Measurements from ENCODE around the gene PHLPP1.

The PHLPP1 gene

DNA sequence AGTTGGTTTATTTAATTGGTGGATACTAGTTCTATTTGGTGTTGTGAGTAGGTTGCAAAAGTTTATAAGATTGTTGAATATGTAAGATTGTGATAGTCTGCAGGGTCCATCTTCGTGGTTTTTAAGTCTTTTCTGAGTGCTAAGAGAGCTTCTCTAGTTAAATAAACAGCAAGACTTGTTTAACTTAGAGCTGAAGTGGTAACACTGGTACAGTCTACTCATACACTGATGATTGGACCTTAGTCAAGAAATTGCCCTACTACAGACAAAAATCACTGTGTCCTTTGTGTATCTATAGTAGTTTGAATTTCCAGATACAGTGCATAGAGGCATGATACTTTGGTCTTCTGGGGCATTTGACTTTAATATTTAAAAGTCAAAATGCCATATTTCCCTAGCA is 94.6 kb downstream of the PHLPP1 start:
- intact Hi-C loops (cut with DNase I; ENCODE audit: low total_unique reads), result no loop called here
- Histone ChIP-seq H3K27me3 (no peaks in the 10 kb centered on the region), H3K27ac (no peak overlapping the region), H3K36me3 (no peaks in the 10 kb centered on the region), H3K9me3 (no peaks in the 10 kb centered on the region), H3K4me1 (peaks cover 0 to 16% (median 1%) of the 10 kb centered on the region in 4 donors), H3K4me3 (no peak overlapping the region)
- TF ChIP-seq, protein P1, sequence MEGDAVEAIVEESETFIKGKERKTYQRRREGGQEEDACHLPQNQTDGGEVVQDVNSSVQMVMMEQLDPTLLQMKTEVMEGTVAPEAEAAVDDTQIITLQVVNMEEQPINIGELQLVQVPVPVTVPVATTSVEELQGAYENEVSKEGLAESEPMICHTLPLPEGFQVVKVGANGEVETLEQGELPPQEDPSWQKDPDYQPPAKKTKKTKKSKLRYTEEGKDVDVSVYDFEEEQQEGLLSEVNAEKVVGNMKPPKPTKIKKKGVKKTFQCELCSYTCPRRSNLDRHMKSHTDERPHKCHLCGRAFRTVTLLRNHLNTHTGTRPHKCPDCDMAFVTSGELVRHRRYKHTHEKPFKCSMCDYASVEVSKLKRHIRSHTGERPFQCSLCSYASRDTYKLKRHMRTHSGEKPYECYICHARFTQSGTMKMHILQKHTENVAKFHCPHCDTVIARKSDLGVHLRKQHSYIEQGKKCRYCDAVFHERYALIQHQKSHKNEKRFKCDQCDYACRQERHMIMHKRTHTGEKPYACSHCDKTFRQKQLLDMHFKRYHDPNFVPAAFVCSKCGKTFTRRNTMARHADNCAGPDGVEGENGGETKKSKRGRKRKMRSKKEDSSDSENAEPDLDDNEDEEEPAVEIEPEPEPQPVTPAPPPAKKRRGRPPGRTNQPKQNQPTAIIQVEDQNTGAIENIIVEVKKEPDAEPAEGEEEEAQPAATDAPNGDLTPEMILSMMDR (IDR thresholded peaks at IDR 0.05), result no peak
- DNase-seq, result no peak

DNA sequence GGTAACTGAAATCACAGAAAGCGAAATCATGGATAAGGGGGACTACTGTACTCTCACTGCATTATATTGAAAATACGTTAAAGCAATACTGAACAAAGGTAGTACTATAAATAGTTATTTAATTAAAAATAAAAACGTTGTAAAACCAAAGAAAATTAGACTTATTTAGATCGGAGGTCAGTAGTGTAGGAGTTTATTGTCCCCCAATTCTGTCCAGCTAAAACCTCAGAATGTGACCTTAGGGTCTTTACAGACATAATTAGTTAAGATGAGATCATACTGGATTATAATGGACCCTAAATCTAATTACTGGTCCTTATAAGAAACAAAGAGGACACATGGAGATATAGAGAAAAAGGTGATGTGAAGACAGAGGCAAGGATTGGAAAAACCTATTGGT is 95.3 kb downstream of the PHLPP1 start:
- no peaks in the 10 kb centered on the region for H3K27me3 ChIP-seq
- no peaks in the 10 kb centered on the region for H3K36me3 ChIP-seq
- intact Hi-C loops (cut with DNase I; ENCODE audit: low total_unique reads), result no loop called here
- no peak overlapping the region for H3K4me3 ChIP-seq
- no peaks in the 10 kb centered on the region for H3K9me3 ChIP-seq
- H3K4me1 ChIP-seq, result peaks cover 0 to 24% (median 1%) of the 10 kb centered on the region in 4 donors
- TF ChIP-seq, protein P1 (IDR thresholded peaks at IDR 0.05), result no peak
- DNase-seq, result no peak
- H3K27ac ChIP-seq, result no peak overlapping the region

DNA sequence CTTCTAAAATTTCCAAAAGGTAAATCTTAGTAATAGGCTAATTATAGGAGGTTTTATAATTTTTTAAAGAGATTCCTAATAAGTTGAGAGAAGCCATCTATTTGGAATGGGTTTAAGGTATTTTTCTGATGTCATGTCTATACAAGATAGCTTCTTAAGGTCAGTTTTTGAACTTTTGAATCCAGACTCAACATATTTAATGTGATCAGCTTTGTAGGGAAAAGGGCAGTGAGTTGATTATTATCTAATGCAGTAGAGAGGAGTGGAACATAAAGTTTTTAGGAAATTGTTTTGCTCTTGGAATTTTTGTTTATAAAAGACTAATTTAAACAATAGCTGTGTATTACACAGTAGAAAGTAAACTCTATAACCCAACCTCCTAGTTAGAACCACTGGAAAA is 96.3 kb downstream of the PHLPP1 start:
- Histone ChIP-seq H3K4me1 (peaks cover 0 to 24% (median 1%) of the 10 kb centered on the region in 4 donors), H3K4me3 (no peak overlapping the region), H3K27me3 (no peaks in the 10 kb centered on the region), H3K36me3 (no peaks in the 10 kb centered on the region), H3K27ac (no peak overlapping the region), H3K9me3 (no peaks in the 10 kb centered on the region)
- TF ChIP-seq, protein P1 (IDR thresholded peaks at IDR 0.05), result no peak
- intact Hi-C loops (cut with DNase I; ENCODE audit: low total_unique reads), result no loop called here
- no peak for DNase-seq

DNA sequence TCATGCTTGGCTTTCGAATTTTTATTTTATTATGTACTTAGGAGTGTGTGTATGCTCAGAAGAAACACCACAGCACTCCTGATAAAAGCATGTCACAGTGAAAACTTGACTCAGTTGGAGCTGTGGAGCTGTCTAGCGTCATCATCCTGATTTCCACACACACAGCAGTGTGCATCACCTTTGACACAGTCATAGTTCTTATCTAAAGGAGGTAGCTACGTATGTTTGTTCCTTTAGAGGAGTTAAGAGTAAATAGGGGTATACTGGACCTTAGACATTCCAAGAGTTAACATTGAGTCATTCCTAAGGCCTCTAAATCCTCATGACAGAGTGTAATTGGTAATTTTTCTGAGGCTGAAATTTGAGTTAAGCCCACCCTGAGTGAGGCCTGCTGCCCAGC is 96.9 kb downstream of the PHLPP1 start:
- Histone ChIP-seq H3K4me3 (no peak overlapping the region), H3K36me3 (no peaks in the 10 kb centered on the region), H3K27ac (no peak overlapping the region), H3K9me3 (no peaks in the 10 kb centered on the region), H3K4me1 (peaks cover 0 to 24% (median 1%) of the 10 kb centered on the region in 4 donors), H3K27me3 (no peaks in the 10 kb centered on the region)
- DNase-seq, result no peak
- intact Hi-C loops (cut with DNase I; ENCODE audit: low total_unique reads), result no loop called here
- TF ChIP-seq, protein P1 (IDR thresholded peaks at IDR 0.05), result no peak

DNA sequence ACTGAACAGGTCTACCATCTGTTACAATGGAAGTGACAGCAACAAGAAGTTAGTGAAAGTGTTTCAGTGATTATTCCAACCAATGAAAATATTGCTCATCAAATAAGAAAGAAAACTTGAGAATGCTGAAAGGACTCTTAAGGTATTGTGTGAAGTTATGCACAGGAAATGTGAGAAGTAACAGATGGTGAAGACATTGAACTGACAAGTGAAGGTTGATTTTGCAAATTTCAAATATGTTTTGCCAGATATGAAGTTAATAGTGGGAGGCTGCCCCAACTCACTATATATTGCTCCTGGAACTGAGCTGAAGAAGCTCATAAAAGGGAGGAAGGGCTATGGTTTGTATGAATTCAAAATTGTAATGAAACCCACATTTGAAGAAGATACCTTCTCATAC is 97.5 kb downstream of the PHLPP1 start:
- no peaks in the 10 kb centered on the region for H3K36me3 ChIP-seq
- no peak overlapping the region for H3K27ac ChIP-seq
- DNase-seq, result no peak
- peaks cover 0 to 21% (median 1%) of the 10 kb centered on the region in 4 donors for H3K4me1 ChIP-seq
- no peaks in the 10 kb centered on the region for H3K9me3 ChIP-seq
- intact Hi-C loops (cut with DNase I; ENCODE audit: low total_unique reads), result no loop called here
- H3K27me3 ChIP-seq, result no peaks in the 10 kb centered on the region
- no peak overlapping the region for H3K4me3 ChIP-seq
- TF ChIP-seq, protein P1 (IDR thresholded peaks at IDR 0.05), result no peak

DNA sequence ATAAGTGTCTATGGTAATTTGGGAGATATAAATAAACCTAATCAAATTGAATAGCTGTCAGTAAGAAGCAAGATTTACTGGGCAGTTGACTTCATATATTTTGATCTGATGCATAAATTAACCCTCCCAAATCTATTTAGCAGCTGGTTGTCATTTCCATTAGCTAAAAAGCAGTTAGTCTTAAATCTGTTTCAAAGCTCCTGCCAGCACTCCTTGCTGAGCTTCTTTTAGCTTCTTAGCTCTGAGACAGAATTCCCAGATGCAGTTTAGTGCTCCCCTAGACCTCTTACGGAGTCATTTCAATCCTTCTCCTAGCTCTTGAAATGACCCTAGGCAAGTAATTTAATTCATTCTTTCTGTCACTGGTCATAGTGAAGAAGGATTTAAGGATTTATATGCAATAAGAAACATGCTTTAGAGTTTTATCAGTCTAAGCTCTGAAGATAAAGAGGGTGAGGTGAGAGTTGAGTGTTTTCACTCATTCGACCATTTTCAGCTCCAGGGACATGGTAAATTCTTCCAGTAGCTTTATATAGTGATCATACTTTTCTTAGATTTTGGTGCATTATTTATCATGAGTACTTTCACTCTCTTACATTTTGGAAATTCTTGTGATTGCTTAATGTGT is 98.9 kb downstream of the PHLPP1 start:
- no peak for DNase-seq
- Histone ChIP-seq H3K36me3 (no peaks in the 10 kb centered on the region), H3K27ac (no peak overlapping the region), H3K9me3 (no peaks in the 10 kb centered on the region), H3K4me3 (no peak overlapping the region), H3K27me3 (no peaks in the 10 kb centered on the region), H3K4me1 (peaks cover 0 to 21% (median 1%) of the 10 kb centered on the region in 4 donors)
- intact Hi-C loops (cut with DNase I; ENCODE audit: low total_unique reads), result no loop called here
- TF ChIP-seq, protein P1 (IDR thresholded peaks at IDR 0.05), result no peak
